ENCODE data around the gene ANKRD33B. TPM values are rescaled to one million over a fixed set of nuclear protein-coding genes. Genes with fewer than 3 reads are reported as not detected.

Gene ANKRD33B
- total and polyA plus RNA-seq, 9 of the 15 experiments (the other 6 are each of a cell fraction or from before 2014, with no cell fraction given): 0.10 to 1.7 (median 0.40) TPM

DNA sequence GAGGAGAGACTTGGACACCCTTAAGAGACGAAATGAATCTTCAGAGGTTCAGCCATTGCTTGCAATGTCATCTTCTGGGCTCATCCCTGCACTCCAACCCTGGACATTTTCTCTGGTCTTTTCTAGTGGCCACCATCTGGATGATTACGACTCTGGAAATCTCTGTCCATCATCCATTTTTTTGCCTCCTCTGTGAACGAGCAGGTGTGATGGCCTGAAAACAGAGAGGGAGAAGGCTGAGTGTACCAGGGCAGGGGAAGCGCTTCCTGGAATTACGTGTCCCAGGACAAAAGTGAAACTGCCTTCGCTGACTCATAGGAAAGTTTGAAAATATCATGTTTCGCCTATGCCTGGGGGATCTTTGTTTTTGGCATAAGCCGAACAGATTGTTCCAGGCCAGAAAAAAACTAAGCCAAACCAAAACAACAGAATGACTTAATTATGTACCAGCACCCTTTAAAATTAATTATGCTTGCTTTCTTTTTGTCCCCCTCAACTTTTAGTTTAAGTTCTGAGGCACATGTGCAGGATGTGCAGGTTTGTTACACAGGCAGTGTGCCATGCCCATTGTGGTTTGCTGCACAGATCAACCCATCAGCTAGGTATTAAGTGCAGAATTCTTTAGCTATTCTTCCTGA is 31.9 kb downstream of the ANKRD33B start (continued):
- TF ChIP-seq ZNF583 (CRISPR knock-in tag; IDR thresholded peaks at IDR 0.05) (peak; percentile 59; the same call in 1 of the 2 replicates), ZNF561 (CRISPR knock-in tag; conservative IDR thresholded peaks at IDR 0.05) (no peak), HEY1 (CRISPR knock-in tag; IDR thresholded peaks at IDR 0.05; ENCODE audit: borderline replicate concordance) (no peak), SIRT6 (IDR thresholded peaks at IDR 0.05; ENCODE audit: low read depth, low read length) (no peak), NEUROD1 (IDR thresholded peaks at IDR 0.05; ENCODE audit: borderline replicate concordance, low read depth, low read length, partially characterized antibody) (peak; percentile 35), PHF8 (IDR thresholded peaks at IDR 0.05; ENCODE audit: borderline replicate concordance, low read length) (peak; percentile 20; the same call in 1 of the 2 replicates), HOXB6 (CRISPR knock-in tag; IDR thresholded peaks at IDR 0.05; ENCODE audit: borderline replicate concordance) (no peak), GTF2F1 (IDR thresholded peaks at IDR 0.05; ENCODE audit: low read depth, low read length) (no peak), SETDB1 (IDR thresholded peaks at IDR 0.05; ENCODE audit: low read length) (no peak), FUS (optimal IDR thresholded peaks at IDR 0.05; ENCODE audit: low read depth, low read length) (no peak), ELF4 (CRISPR knock-in tag; IDR thresholded peaks at IDR 0.05) (no peak), ZNF668 (CRISPR knock-in tag; IDR thresholded peaks at IDR 0.05) (no peak), ZNF174 (CRISPR knock-in tag; IDR thresholded peaks at IDR 0.05) (no peak), MTA2 (IDR thresholded peaks at IDR 0.05; ENCODE audit: low read depth) (no peak), NFE2L1 (tag; IDR thresholded peaks at IDR 0.05; ENCODE audit: borderline replicate concordance, low read depth) (no peak)
- TF ChIP-seq, protein P1, sequence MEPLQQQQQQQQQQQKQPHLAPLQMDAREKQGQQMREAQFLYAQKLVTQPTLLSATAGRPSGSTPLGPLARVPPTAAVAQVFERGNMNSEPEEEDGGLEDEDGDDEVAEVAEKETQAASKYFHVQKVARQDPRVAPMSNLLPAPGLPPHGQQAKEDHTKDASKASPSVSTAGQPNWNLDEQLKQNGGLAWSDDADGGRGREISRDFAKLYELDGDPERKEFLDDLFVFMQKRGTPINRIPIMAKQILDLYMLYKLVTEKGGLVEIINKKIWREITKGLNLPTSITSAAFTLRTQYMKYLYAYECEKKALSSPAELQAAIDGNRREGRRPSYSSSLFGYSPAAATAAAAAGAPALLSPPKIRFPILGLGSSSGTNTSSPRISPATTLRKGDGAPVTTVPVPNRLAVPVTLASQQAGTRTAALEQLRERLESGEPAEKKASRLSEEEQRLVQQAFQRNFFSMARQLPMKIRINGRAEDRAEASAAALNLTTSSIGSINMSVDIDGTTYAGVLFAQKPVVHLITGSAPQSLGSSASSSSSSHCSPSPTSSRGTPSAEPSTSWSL (CRISPR knock-in tag; IDR thresholded peaks at IDR 0.05; ENCODE audit: borderline replicate concordance): no peak
- TF ChIP-seq, protein P2, sequence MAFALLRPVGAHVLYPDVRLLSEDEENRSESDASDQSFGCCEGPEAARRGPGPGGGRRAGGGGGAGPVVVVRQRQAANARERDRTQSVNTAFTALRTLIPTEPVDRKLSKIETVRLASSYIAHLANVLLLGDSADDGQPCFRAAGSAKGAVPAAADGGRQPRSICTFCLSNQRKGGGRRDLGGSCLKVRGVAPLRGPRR (CRISPR knock-in tag; IDR thresholded peaks at IDR 0.05): no peak
- TF ChIP-seq, protein P3, sequence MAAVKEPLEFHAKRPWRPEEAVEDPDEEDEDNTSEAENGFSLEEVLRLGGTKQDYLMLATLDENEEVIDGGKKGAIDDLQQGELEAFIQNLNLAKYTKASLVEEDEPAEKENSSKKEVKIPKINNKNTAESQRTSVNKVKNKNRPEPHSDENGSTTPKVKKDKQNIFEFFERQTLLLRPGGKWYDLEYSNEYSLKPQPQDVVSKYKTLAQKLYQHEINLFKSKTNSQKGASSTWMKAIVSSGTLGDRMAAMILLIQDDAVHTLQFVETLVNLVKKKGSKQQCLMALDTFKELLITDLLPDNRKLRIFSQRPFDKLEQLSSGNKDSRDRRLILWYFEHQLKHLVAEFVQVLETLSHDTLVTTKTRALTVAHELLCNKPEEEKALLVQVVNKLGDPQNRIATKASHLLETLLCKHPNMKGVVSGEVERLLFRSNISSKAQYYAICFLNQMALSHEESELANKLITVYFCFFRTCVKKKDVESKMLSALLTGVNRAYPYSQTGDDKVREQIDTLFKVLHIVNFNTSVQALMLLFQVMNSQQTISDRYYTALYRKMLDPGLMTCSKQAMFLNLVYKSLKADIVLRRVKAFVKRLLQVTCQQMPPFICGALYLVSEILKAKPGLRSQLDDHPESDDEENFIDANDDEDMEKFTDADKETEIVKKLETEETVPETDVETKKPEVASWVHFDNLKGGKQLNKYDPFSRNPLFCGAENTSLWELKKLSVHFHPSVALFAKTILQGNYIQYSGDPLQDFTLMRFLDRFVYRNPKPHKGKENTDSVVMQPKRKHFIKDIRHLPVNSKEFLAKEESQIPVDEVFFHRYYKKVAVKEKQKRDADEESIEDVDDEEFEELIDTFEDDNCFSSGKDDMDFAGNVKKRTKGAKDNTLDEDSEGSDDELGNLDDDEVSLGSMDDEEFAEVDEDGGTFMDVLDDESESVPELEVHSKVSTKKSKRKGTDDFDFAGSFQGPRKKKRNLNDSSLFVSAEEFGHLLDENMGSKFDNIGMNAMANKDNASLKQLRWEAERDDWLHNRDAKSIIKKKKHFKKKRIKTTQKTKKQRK (IDR thresholded peaks at IDR 0.05; ENCODE audit: borderline replicate concordance, low read depth, low read length): no peak
- TF ChIP-seq, protein P4, sequence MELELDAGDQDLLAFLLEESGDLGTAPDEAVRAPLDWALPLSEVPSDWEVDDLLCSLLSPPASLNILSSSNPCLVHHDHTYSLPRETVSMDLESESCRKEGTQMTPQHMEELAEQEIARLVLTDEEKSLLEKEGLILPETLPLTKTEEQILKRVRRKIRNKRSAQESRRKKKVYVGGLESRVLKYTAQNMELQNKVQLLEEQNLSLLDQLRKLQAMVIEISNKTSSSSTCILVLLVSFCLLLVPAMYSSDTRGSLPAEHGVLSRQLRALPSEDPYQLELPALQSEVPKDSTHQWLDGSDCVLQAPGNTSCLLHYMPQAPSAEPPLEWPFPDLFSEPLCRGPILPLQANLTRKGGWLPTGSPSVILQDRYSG (tag; conservative IDR thresholded peaks at IDR 0.05; ENCODE audit: low read depth): peak; percentile 54; the same call in 1 of the 2 replicates

Measured in K562 (cell line).